K562 (cell line): ENCODE results near the gene STX7. TPM values are rescaled to one million over a fixed set of nuclear protein-coding genes. Genes with fewer than 3 reads are reported as not detected.

Source experiments
- ATAC-seq: fragments of 200-7000 bp; cut with Tn5 transposase; 3 replicates; pipeline ENCODE4 v1.9.1; 2020; ENCODE audit warnings: moderate library complexity
- BruUV-seq: library from RNA; stranded (reverse); fragments of 400-500 nt; replicated peaks from 2 replicates; lab custom pipeline; 2021; lab: Mats Ljungman, UMichigan
- CTCF ChIA-PET: fragments of 300-600 bp; formaldehyde crosslinking; extraction: SDS; loops from one replicate; lab custom pipeline; 2021; ENCODE audit warnings: low intra/inter-chr PET ratio; lab: Yijun Ruan, JAX
- POLR2A ChIA-PET: fragments of 300-600, 350-650 bp; sonication (Branson Sonifier 250); formaldehyde crosslinking; extraction: SDS; loops from one replicate; lab custom pipeline; 2021; ENCODE audit warnings: antibody characterized with exemption, inconsistent platforms; lab: Yijun Ruan, JAX
- DNase-seq, 4 experiments: peaks; one replicate each; pipeline versions ENCODE4 v3.0.0 to v3.0.0-alpha.2; 2011 to 2018; ENCODE audit warnings: low spot score in 3 of 4, mixed read lengths in 3 of 4; ENCODE audit errors: extremely low read depth in 1 of 4
- FAIRE-seq: peaks from 2 replicates; lab custom pipeline; 2011; peaks lifted over from hg19 to GRCh38; lab: Jason Lieb, UNC
- H2AFZ ChIP-seq: 2 replicates; pipeline ENCODE4 v1.6.0; 2011; ENCODE audit warnings: low read depth, low read length, control low read depth, inconsistent platforms
- H3K27ac ChIP-seq: fragments of 200-600 bp; 3 replicates; pipeline ENCODE4 v1.8.0; 2011; ENCODE audit warnings: low read depth, mild to moderate bottlenecking, control low read depth, inconsistent platforms, low read length, moderate library complexity, mixed read lengths; ENCODE audit errors: extremely low read depth
- H3K27me3 ChIP-seq, 2 experiments: fragments of 300-600 bp in 1 of 2; 2 replicates in 1 of 2; 3 replicates in 1 of 2; pipeline versions ENCODE4 v1.6.0 to v1.8.0; 2011; ENCODE audit warnings: inconsistent platforms in 2 of 2, low read length in 2 of 2, mild to moderate bottlenecking in 1 of 2, mixed read lengths in 1 of 2, moderate library complexity in 1 of 2; ENCODE audit not compliant: control insufficient read depth in 2 of 2, insufficient read depth in 2 of 2
- H3K36me3 ChIP-seq: fragments of 300-600 bp; 3 replicates; pipeline ENCODE4 v1.8.0; 2011; ENCODE audit warnings: mild to moderate bottlenecking, low read length, inconsistent platforms; ENCODE audit not compliant: control insufficient read depth, insufficient read depth
- H3K4me1 ChIP-seq, 2 experiments: fragments of 200-600 bp in 1 of 2; replicated peaks in 1 of 2; 2 replicates in 1 of 2; 3 replicates in 1 of 2; pipeline versions ENCODE4 v1.5.1 to v1.8.0; 2011; ENCODE audit warnings: inconsistent platforms in 2 of 2, low read length in 2 of 2, mild to moderate bottlenecking in 1 of 2, mixed read lengths in 1 of 2, moderate library complexity in 1 of 2; ENCODE audit not compliant: control insufficient read depth in 2 of 2, insufficient read depth in 2 of 2
- H3K4me2 ChIP-seq: 2 replicates; pipeline ENCODE4 v1.6.1; 2011; ENCODE audit warnings: low read length, control low read depth, inconsistent platforms, mixed read lengths; ENCODE audit not compliant: insufficient read depth
- H3K4me3 ChIP-seq: fragments of 200-600 bp; sonication (generic), shearing (Covaris generic); 2 replicates; pipeline ENCODE4 v1.5.1; 2016; ENCODE audit warnings: control low read depth, inconsistent platforms
- H3K79me2 ChIP-seq: fragments of 200-600 bp; 3 replicates; pipeline ENCODE4 v1.8.0; 2011; ENCODE audit warnings: low read length, inconsistent platforms; ENCODE audit not compliant: control insufficient read depth, insufficient read depth
- H3K9ac ChIP-seq, 2 experiments: 2 replicates each; pipeline versions ENCODE4 v1.6.0 to v1.6.1; 2011; ENCODE audit warnings: low read depth in 2 of 2, low read length in 2 of 2, control low read depth in 1 of 2, inconsistent platforms in 1 of 2, mild to moderate bottlenecking in 1 of 2, mixed read lengths in 1 of 2; ENCODE audit not compliant: insufficient read depth in 1 of 2
- H3K9me1 ChIP-seq: one replicate; pipeline ENCODE4 v1.6.0; 2011; ENCODE audit warnings: inconsistent platforms, mild to moderate bottlenecking, low read length, moderate library complexity; ENCODE audit not compliant: control insufficient read depth, insufficient read depth
- H3K9me3 ChIP-seq: replicated peaks from 2 replicates; pipeline ENCODE4 v1.5.1; 2011; ENCODE audit warnings: low read depth, low read length, inconsistent platforms; ENCODE audit not compliant: control insufficient read depth, insufficient read depth
- H4K20me1 ChIP-seq: replicated peaks from 2 replicates; pipeline ENCODE4 v1.6.1; 2011; ENCODE audit warnings: low read length, inconsistent platforms, mixed read lengths; ENCODE audit not compliant: control insufficient read depth, insufficient read depth
- DEAF1 ChIP-seq: fragments of 450-650 bp; formaldehyde crosslinking; IDR thresholded peaks from 2 replicates; pipeline ENCODE4 v1.4.0; 2020; ENCODE audit warnings: mild to moderate bottlenecking, moderate library complexity
- ETS2 ChIP-seq: IDR thresholded peaks from 2 replicates; pipeline ENCODE4 v1.6.1; 2016; ENCODE audit warnings: borderline replicate concordance, missing genetic modification characterization, mild to moderate bottlenecking, moderate library complexity, missing compliant biosample characterization; ENCODE audit not compliant: poor library complexity, severe bottlenecking
- IRF1 ChIP-seq: sonication (generic); formaldehyde crosslinking; IDR thresholded peaks from 2 replicates; pipeline ENCODE4 v1.8.0; 2022; ENCODE audit warnings: missing genetic modification reagents, mild to moderate bottlenecking, borderline replicate concordance
- KLF6 ChIP-seq: fragments of 250-450 bp; sonication (Bioruptor Pico); IDR thresholded peaks from 2 replicates; pipeline ENCODE4 v1.4.0; 2020; ENCODE audit warnings: mild to moderate bottlenecking, moderate library complexity, borderline replicate concordance
- MAFF ChIP-seq: IDR thresholded peaks from 2 replicates; pipeline ENCODE4 v1.6.1; 2012; ENCODE audit warnings: low read length, improper control_type of control experiment
- MEF2A ChIP-seq: IDR thresholded peaks from 2 replicates; pipeline ENCODE4 v1.6.1; 2011; ENCODE audit warnings: low read depth, mild to moderate bottlenecking, low read length, moderate library complexity; ENCODE audit not compliant: control insufficient read depth
- PHTF2 ChIP-seq: fragments of 250-450 bp; sonication (Bioruptor Pico); IDR thresholded peaks from 2 replicates; pipeline ENCODE4 v1.5.0; 2021; ENCODE audit warnings: mild to moderate bottlenecking
- PML ChIP-seq: IDR thresholded peaks from 2 replicates; pipeline ENCODE4 v1.6.1; 2012; ENCODE audit warnings: low read length, inconsistent platforms
- PURB ChIP-seq: sonication (generic); formaldehyde crosslinking; IDR thresholded peaks from 2 replicates; pipeline ENCODE4 v1.9.0; 2021; ENCODE audit warnings: low read depth, mild to moderate bottlenecking, missing genetic modification reagents
- RBM15 ChIP-seq: fragments of 200-400 bp; formaldehyde crosslinking; IDR thresholded peaks from 2 replicates; pipeline ENCODE4 v1.6.1; 2018; ENCODE audit warnings: mild to moderate bottlenecking, low read length, moderate library complexity; ENCODE audit not compliant: insufficient read depth
- RCOR1 ChIP-seq, 2 experiments: IDR thresholded peaks; 2 replicates each; pipeline ENCODE4 v1.6.1; 2012; ENCODE audit warnings: low read depth in 2 of 2, low read length in 2 of 2, borderline replicate concordance in 1 of 2, improper control_type of control experiment in 1 of 2
- RUNX1 ChIP-seq: sonication (generic); IDR thresholded peaks from 2 replicates; pipeline ENCODE4 v1.6.1; 2016; ENCODE audit warnings: antibody characterized with exemption, low read depth
- TAF1 ChIP-seq: IDR thresholded peaks from 2 replicates; pipeline ENCODE4 v1.6.1; 2011; ENCODE audit warnings: mild to moderate bottlenecking, low read length, moderate library complexity; ENCODE audit not compliant: insufficient read depth, control insufficient read depth, severe bottlenecking; ENCODE audit errors: extremely low read depth
- TCF15 ChIP-seq: fragments of 250-450 bp; sonication (Bioruptor Pico); IDR thresholded peaks from 2 replicates; pipeline ENCODE4 v1.8.0; 2022; ENCODE audit warnings: moderate library complexity, mild to moderate bottlenecking, inconsistent platforms
- ZNF121 ChIP-seq: sonication (generic); formaldehyde crosslinking; conservative IDR thresholded peaks from 2 replicates; pipeline ENCODE4 v1.8.0; 2022; ENCODE audit warnings: missing genetic modification reagents
- ZNF217 ChIP-seq: sonication (generic); formaldehyde crosslinking; IDR thresholded peaks from 2 replicates; pipeline ENCODE4 v1.8.0; 2022; ENCODE audit warnings: mild to moderate bottlenecking, missing genetic modification reagents
- ZNF239 ChIP-seq: fragments of 250-450 bp; sonication (Bioruptor Pico); IDR thresholded peaks from 2 replicates; pipeline ENCODE4 v1.4.0; 2020; ENCODE audit warnings: mild to moderate bottlenecking
- ZNF354B ChIP-seq: fragments of 250-450 bp; sonication (Bioruptor Pico); IDR thresholded peaks from 2 replicates; pipeline ENCODE4 v1.4.0; 2020
- ZNF639 ChIP-seq, 2 experiments: fragments of 200-800 bp in 1 of 2; sonication (Bioruptor generic) in 1 of 2; sonication (generic) in 1 of 2; formaldehyde crosslinking in 1 of 2; IDR thresholded peaks in 1 of 2; conservative IDR thresholded peaks in 1 of 2; 2 replicates each; pipeline versions ENCODE4 v1.5.0 to v1.6.1; 2016 to 2020; ENCODE audit warnings: missing compliant biosample characterization in 1 of 2, missing genetic modification characterization in 1 of 2, missing genetic modification reagents in 1 of 2
- ZSCAN29 ChIP-seq: fragments of 450-650 bp; IDR thresholded peaks from 2 replicates; pipeline ENCODE4 v1.6.1; 2017
- in situ Hi-C: fragments of 300-500 bp; cut with MboI; formaldehyde crosslinking; loops from 4 replicates; pipeline ENCODE4 v1.15.0; 2018; ENCODE audit warnings: inconsistent platforms, mixed read lengths
- intact Hi-C: fragments of 100-400 bp; cut with micrococcal nuclease; formaldehyde crosslinking; loops from 2 replicates; pipeline ENCODE4 v1.14.2; 2022
- polyA plus RNA-seq, 8 experiments: library from polyadenylated mRNA; depleted of rRNA in 4 of 8; stranded (reverse) in 5 of 8; unstranded in 3 of 8; fragments of >200 nt; fragmentation: Nextera tagmentation in 2 of 8; fragmentation: Illumina TruSeq in 1 of 8; extraction: Ambion mirVana in 2 of 8; extraction: Trizol in 1 of 8; gene quantifications; 2 replicates each; pipeline versions ENCODE4 v1.2.1 to v1.2.3, GENCODE V29; 2011 to 2014; ENCODE audit warnings: inconsistent platforms in 1 of 8, missing spikeins in 1 of 8
- total RNA-seq, 7 experiments: library from RNA; depleted of rRNA in 6 of 7; stranded (reverse); fragments of >200 nt in 6 of 7; fragmentation: Illumina TruSeq in 2 of 7; extraction: Trizol in 2 of 7; gene quantifications; 2 replicates each; pipeline versions ENCODE4 v1.2.1 to v1.2.3, GENCODE V29; 2011 to 2021; ENCODE audit warnings: low replicate concordance in 1 of 7

STX7 gene
- total and polyA plus RNA-seq, 9 of the 15 experiments (the other 6 are each of a cell fraction or from before 2014, with no cell fraction given) = 13.0 to 34.4 (median 25.3) TPM

GRCh38 chr6:132481189-132481588, 31.7 kb downstream of the STX7 start:
- no peaks in the 10 kb centered on the region for H3K9me3 ChIP-seq
- H3K79me2 ChIP-seq = peaks cover 13% of the 10 kb centered on the region; the same call in 2 of the 3 replicates
- no peak for TF ChIP-seq PURB (CRISPR knock-in tag)
- no peak for TF ChIP-seq MAFF
- no peak for TF ChIP-seq ETS2
- no peak for TF ChIP-seq TAF1
- TF ChIP-seq MEF2A = no peak
- TF ChIP-seq ZNF639 (CRISPR knock-in tag; conservative IDR thresholded peaks at IDR 0.05 in 1 of 2, IDR thresholded peaks at IDR 0.05 in 1 of 2) = no peak
- no peak for TF ChIP-seq KLF6 (CRISPR knock-in tag)
- no peak for TF ChIP-seq ZSCAN29
- no peak for TF ChIP-seq PHTF2
- no peak for TF ChIP-seq ZNF217 (CRISPR knock-in tag)
- no peak for TF ChIP-seq RUNX1
- no peak for TF ChIP-seq ZNF354B
- no peak for TF ChIP-seq ZNF121 (CRISPR knock-in tag)
- no peak for TF ChIP-seq DEAF1 (CRISPR knock-in tag)
- no peak for TF ChIP-seq ZNF239 (CRISPR knock-in tag)
- TF ChIP-seq RCOR1 (IDR thresholded peaks at IDR 0.05; ENCODE audit: borderline replicate concordance in 1 of 2, low read depth in 2 of 2, low read length in 2 of 2) = no peak
- no peak for TF ChIP-seq PML
- no peak for TF ChIP-seq IRF1 (CRISPR knock-in tag)
- TF ChIP-seq TCF15 (CRISPR knock-in tag) = no peak
- no peak for TF ChIP-seq RBM15
- TF ChIP-seq, all 486 proteins: peak for 0
- Histone ChIP-seq H3K27ac (no peak overlapping the region), H3K4me1 (peaks cover 0 to 11% of the 10 kb centered on the region in 2 experiments; a peak in 2 of 5 replicates), H3K36me3 (no peaks in the 10 kb centered on the region; the same call in 1 of the 3 replicates), H2AFZ (no peak overlapping the region), H3K27me3 (no peaks in the 10 kb centered on the region), H3K4me3 (no peak overlapping the region), H3K9me1 (no peaks in the 10 kb centered on the region), H3K4me2 (no peak overlapping the region), H4K20me1 (0 out of 2 replicates have a peak, but pooled peaks cover 11% of the 10 kb centered on the region), H3K9ac (no peak overlapping the region)
- CTCF ChIA-PET = no interaction called here
- intact Hi-C loops = loop anchor here (5.0 to 10.0 kb wide), 2 partner anchors 84 to 556 kb away; no protein-coding TSS in a partner anchor
- ATAC-seq (no peak), FAIRE-seq (no peak), DNase-seq (no peak)
- in situ Hi-C loops = loop anchor here (5.0 to 10.0 kb wide), 3 partner anchors 176 to 564 kb away; no protein-coding TSS in a partner anchor
- no TSS peak for BruUV-seq
- POLR2A ChIA-PET = no interaction called here
